Esophagus squamous epithelium (tissue), 4 donors: ENCODE measurements around the gene LRWD1.

ENCODE experiments used
- POLR2A ChIP-seq, 4 donors: fragments of 450-650 bp; IDR thresholded peaks; one replicate each; pipeline ENCODE4 v1.6.1; 2017; ENCODE audit warnings: antibody characterized with exemption in 4 of 4, mild to moderate bottlenecking in 4 of 4, moderate library complexity in 3 of 4
- TF ChIP-seq, protein P1 (sequence below), 6 experiments: fragments of 450-650 bp in 4 of 6; fragments of 200-600 bp in 2 of 6; sonication (generic) in 2 of 6; IDR thresholded peaks; one replicate each; pipeline ENCODE4 v1.5.1; 2016 to 2019; ENCODE audit warnings: antibody characterized with exemption in 6 of 6, mild to moderate bottlenecking in 4 of 6, moderate library complexity in 4 of 6

GRCh38 chr7:102432442-102433218, 32.2 kb upstream of the LRWD1 start:
- TF ChIP-seq, protein P1, sequence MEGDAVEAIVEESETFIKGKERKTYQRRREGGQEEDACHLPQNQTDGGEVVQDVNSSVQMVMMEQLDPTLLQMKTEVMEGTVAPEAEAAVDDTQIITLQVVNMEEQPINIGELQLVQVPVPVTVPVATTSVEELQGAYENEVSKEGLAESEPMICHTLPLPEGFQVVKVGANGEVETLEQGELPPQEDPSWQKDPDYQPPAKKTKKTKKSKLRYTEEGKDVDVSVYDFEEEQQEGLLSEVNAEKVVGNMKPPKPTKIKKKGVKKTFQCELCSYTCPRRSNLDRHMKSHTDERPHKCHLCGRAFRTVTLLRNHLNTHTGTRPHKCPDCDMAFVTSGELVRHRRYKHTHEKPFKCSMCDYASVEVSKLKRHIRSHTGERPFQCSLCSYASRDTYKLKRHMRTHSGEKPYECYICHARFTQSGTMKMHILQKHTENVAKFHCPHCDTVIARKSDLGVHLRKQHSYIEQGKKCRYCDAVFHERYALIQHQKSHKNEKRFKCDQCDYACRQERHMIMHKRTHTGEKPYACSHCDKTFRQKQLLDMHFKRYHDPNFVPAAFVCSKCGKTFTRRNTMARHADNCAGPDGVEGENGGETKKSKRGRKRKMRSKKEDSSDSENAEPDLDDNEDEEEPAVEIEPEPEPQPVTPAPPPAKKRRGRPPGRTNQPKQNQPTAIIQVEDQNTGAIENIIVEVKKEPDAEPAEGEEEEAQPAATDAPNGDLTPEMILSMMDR (IDR thresholded peaks at IDR 0.05): no peak
- TF ChIP-seq POLR2A (IDR thresholded peaks at IDR 0.05): no peak
